ENCODE measurements around the gene MAPK10.
A peak's percentile ranks its signal among the peaks of the same experiment; 100 is the strongest.
"Not testable (repeated sequence)": the region's sequence is repeated elsewhere in the genome, so short reads cannot be mapped to it uniquely, and the experiment has no call there.

The MAPK10 gene

DNA sequence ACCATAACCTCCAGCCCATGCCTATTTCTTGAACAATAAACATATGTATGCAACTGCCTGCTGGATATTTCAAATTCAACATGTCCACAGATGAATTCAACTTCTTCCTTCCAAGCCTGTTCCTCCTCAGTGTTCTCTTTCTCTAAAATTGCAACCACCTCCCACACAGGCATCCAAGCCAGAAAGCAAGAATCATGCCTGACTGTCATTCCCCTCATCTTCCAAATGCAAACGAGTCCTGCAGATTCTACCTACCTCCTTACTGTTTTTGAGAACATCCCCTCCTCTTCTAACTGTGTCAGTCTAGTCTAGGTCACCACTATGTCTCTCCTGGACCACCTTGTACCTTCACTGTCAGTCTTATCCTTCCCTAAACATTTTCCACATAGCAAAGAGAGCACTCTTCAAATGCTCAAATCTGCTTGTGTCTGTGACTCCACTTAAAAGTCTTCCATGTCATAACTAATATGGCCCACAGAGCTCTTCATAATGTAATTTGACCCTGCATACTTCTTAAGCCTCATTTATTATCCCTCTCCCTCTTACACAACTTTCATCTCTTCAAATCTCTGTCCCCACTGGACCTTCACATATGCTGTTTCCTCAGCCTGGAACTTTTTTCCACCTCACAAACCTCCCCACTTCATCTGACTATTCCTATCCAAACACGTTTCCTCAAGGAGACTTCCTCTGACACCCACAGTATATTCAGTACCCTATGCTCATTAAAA, 25.7 kb downstream of the MAPK10 start:
- no peak for DNase-seq

DNA sequence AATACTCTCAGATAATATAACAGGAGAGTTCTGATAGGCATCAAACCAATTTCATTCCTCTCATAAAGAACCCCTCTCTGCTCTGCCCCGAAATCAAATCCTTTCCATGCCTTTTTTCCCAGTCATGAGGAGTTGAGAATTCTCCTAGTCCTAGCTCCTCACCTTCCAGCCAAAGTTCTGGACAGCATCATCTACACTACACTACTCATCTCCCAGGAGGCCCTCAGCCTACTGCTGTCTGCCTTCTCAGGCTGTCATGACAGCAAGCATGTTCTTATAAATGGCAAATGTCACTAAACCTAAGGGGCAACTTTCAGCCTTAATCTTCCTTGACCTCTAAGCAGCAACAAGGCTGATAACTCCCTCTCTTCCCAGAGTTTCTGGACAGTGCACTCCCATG, 26.6 kb downstream of the MAPK10 start:
- DNase-seq, result no peak

DNA sequence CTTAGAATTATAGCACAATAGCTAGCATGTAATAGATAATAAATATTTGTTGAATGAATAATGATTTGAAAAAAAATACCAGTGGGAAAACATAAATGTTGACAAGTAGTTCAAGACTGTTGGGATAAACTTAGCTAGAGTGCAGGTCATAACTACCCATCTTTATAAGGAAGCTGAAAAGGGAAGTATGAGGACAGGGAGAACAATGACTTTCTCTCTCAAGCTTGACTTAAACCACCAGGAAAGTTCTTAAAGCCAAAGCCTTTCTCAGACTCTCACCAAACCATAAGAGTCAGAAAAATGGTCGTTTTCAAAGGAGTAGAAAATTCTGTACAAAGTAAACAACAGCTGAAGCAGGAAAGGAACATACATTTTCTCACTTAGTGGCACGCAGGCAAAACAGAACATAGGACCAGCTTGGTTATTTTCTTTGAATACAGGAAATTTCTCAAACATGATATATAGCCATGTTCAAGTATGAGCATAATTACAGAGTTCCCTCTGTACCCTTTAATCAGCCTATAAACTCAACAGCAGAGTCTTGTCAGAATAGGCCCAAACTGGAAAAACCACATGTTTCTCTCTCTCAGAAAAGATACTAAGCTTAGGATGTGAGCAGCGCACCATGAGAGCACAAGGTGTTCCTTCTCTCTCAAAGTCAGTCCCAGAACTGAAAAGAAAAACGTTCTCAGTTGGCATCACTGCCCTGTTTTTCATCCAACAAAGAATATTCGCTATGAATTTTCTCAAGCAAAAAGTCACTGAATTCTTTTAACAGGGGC, 28.7 kb downstream of the MAPK10 start:
- DNase-seq, result peak; percentile 10 to 11

DNA sequence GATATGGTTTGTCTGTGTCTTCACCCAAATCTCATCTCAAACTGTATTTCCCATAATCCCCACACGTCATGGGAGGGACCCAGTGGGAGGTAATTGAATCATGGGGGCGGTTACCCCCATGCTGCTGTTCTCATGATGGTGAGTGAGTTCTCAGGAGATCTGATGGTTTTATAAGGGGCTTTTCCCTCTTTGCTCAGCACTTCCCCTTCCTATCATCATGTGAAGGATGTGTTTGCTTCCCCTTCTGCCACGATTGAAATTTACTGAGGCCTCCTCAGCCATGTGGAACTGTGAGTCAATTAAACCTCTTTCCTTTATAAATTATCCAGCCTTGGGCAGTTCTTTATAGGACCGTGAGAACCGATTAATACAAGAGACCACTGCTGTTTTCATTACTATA, 29.4 kb downstream of the MAPK10 start:
- not testable (repeated sequence) for DNase-seq

DNA sequence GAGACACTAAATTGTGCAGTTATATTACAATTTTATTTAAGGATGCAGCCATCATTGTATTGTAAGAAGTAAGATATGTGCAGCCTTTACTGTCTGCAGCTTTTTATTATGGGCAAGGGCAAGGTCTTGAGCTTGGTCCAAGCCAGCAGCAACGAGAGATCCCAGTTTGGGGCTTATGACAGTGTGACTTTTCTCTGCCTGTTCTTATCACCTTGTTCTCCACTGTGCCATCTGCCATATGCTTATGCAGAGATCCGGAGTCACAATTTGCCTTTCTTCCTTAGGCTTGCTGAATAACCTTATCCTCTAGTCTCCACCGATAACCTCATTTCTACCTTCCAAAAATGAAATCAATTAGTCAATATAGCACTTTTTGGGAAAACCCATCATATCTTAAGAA, 30.4 kb downstream of the MAPK10 start:
- DNase-seq, result no peak

DNA sequence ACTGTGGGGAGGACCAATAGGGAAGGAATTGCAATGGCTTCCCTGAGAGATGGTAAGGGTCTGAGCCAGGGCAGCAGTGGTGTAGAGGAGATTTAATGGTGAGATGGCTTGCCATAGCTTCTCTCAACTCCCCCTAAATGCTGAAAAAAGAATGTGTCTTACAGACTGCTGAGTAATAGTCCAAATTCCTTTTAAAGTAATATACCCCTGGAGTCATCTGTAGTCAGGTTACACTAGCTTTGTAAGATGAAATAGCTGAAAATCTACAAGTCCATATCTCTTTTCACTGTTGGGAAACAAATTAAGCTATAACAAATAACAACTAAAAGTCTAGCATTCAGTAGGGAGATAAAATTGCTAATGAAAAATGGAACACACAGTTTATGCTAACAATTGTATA, 33.5 kb downstream of the MAPK10 start:
- no peak for DNase-seq

DNA sequence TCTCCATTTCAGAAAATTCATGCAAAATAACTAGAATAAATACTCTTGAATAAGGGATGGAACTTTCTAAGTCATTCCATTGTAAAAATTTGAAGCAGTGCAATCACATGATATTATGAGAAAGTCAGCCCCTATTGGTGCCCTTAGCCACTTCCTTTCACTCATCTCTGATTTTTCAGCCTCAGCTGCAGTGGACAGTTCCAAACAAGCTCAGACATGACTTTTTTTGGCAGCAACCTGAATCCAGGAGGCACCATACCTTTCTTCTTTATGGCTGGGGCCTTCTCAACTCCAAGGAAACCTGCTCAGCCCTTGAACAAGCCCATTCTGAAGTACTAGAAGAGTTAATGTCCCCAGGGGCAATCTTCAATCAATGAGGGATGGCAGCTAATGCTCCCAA, 40.5 kb downstream of the MAPK10 start:
- no peak for DNase-seq

DNA sequence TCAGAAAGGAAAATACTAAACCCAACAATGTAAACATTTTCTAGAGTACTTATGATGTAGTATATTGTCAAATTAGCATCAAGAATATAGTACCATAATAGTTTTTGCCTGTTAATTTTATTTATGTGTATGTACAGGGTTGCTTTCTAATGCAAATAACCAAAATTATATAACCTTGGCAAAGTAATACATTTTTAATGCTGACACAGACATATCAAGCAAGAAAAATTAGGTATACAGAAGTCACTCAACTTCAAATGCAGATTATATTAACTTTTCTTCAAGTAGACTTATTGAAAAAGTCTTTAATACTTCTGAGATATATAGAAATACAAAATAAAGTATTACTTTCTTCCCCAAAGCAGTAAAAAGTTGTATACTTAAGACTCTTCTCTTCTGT, 44.3 kb downstream of the MAPK10 start:
- no peak for DNase-seq

DNA sequence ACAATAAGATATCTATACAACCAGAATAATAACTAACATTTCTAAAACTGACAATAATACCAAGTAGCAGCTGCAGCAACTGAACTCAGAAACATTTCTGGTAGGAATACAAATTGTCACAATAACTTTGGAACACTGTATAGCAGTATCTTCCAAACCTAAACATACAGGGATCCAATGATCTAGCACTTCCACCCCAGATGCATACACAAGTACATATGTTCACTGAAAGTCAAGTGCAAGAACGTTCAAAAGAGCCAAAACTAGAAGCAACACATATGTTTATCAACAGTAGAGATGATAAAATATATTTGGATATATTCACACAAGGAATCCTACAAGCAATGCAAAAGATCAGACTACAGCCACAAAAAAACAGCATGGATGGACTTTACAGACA, 46.2 kb downstream of the MAPK10 start:
- no peak for DNase-seq

DNA sequence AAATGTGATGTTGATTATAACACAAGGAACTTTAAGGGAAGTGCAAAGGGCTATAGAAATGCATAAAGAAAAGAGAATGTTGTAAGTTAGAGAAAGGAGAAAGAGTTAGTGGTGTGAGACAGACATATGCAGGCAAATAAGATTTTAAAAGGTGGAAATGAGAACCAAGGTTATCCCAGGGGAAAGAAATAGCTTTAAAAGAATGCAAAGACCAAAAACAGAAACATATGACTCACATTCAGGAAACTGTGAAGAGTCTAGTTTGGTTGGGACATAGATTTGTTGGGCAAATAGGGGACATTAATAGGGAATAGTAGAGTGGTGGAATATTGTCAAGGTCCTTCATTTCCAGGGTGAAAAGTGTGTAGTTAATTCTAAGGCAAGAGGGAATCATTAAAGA, 52.4 kb downstream of the MAPK10 start:
- DNase-seq, result no peak

DNA sequence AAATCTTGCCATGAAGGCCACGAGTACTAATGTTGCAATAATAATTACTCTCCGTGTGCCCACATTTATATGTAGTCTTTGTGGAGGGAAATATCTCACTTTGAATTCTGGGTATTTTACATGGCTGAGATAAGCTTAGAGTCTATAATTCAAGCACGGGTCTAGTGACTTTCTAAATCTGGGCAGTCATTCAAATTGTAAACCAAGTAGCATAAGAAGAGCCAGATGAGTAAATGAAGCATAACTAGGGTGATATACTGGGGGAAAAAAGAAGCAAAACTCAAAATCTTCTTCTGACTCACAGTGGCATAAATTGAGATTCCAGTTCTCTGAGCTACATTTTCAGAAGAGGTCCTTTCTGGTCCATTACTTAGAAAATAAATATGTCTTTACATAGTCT, 53.0 kb downstream of the MAPK10 start:
- no peak for DNase-seq

DNA sequence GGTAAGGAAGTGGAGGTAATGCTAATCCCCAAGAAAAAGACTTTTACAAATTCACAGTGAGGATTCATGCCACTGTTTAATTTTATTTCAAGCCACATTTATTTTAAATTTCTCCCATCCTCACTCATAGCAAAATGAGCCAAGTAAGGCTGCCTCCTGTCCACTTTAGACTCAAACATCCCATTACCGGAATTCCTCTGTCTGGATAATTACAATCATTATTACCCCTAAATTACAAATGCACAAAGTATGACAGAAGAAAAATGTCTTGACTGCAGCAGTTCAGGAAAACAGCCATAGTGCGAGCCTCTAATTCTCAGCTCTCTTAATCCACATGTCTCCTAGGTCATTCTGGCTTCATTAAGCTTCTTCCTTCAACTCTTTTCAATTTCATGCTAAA, 57.0 kb downstream of the MAPK10 start:
- DNase-seq, result no peak

DNA sequence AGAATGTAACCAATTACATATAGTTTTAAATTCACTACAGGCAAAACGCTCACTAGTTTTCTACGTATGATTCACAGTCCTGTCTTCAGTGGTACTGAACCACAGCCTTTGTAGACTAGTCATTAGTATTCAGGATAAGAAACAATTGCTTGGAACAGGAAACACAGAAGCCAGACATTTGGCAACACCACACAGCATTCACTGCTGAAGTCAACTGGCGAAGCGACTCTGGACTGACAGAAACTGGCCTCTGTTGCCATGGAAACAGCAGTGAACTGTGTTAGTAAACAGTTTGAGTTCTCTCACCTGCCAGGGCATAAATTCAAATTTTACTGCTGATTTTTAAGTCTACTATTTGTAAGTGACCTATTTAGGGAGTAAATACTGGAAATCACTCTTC, 57.6 kb downstream of the MAPK10 start:
- no peak for DNase-seq

DNA sequence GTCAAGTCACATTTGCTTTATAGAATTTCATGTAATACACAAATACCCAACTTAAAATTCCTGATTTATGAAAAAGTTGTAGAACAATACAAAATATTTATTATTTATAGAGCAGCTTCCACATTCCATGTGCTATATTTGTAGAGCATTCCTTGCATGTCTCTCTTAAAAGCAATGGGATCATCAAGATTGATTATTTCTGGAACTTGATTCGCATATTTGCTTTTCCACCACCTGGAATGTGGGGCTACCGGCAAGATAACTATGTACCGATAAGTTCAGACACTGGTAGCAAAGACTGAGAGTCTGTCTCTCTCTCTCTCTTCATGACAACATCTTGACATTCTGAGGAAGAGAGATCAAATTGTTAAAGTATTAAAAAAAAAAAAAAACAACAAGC, 59.3 kb downstream of the MAPK10 start:
- DNase-seq, result no peak

DNA sequence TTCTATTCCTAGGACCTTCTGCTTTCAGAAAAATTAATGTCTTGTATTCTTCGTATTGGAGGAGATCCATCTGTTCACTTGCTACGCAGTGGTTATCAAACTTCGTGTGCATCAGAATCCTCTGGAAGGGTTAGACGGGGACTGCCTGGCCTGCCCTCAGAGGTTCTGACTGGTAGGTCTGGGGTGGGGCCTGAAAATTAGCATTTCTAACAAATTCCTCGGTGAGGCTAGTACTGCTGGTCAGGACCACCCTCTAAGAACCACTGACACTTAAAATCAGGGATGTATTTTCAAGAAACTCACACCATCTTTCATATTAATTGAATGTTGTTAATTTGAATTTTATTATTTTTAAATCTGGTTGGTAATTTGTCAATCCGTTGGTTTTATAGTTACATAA, 63.0 kb downstream of the MAPK10 start:
- DNase-seq, result no peak

DNA sequence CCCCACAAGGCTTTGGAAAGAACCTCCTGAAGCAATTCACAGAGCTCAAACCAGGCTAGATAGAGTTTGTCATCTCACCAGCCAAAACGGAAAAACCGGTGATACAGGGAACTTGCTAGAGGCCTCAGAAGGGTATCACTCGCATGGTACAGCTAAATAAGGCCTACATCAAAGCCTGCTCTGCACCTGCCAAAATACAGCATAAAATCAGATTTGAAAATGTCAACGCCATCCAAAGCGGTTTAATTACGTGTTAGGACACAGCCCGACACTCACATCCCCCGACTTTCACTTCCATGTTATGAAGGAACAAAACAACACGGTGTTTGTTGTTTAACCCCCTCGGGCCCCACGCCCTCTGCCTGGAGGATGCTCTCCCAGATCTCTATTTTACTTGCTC, 65.0 kb downstream of the MAPK10 start:
- no peak for DNase-seq

DNA sequence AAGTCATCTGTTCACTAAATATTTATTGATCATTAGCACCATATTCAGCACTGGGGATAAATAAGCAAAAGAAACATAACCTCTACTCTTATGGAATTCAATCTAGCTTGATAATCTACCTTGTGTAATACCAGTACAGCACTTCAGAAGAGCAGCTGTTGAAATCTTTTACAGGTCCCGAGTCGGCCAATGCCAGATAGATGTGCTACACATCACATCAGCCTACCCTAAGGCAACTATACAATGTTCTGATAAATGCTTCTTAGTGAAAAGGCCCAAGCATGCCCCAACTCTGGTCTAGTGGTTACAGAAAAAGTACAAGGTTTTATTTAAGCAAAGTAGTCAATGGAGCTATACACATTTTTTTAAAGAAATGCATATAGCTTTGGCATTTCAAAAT, 68.7 kb downstream of the MAPK10 start:
- no peak for DNase-seq

DNA sequence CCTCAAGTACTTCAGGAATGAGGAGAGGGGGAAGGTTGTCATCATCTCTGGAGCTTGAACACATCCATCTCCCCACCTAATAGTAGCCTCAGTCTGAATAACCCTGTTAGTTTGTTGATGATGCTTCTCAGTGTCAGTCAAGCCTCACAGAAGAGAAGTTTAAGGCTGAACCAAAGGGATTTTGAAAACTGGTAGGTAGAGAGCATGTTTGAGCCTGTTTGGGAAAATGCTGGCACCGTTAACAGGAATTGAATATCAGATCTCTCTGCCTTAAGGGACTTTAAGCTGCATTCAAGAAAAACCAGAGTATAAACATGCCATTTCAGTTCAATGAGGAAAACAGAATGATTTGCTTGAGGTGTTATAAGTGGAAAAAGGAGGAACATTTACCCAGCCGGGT, 73.1 kb downstream of the MAPK10 start:
- no peak for DNase-seq

DNA sequence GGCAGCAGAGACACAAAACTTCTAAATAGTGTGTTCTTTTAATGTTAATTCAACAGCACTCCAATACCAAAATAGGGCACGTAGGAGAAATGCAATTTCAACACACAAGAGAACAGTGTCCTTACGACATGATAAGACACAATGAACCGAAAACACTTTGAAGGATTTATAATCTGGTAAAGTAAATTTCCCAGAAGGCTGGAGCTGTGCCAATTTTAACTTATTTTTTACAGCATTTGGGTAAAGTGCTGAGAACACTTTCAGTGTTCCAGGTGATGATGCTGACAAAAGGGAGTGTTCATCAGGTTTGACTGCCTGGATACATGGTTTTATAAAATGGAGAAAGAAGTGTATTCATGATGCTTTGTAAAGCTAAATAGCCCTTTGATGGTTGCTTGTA, 76.5 kb downstream of the MAPK10 start:
- no peak for DNase-seq

DNA sequence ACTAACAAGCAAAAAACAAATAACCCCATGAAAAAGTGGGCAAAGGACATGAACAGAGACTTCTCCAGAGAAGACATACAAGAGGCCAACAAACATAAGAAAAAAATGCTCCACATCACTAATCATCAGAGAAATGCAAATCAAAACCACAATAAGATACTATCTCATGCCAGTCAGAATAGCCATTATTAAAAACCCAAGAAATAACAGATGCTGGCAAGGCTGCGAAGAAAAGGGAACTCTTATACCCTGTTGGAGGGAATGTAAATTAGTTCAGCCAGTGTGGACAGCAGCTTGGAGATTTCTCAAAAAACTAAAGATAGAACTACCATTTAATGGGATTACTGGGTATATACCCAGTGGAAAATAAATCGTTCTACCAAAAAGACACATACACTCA, 79.6 kb downstream of the MAPK10 start:
- DNase-seq, result no peak

DNA sequence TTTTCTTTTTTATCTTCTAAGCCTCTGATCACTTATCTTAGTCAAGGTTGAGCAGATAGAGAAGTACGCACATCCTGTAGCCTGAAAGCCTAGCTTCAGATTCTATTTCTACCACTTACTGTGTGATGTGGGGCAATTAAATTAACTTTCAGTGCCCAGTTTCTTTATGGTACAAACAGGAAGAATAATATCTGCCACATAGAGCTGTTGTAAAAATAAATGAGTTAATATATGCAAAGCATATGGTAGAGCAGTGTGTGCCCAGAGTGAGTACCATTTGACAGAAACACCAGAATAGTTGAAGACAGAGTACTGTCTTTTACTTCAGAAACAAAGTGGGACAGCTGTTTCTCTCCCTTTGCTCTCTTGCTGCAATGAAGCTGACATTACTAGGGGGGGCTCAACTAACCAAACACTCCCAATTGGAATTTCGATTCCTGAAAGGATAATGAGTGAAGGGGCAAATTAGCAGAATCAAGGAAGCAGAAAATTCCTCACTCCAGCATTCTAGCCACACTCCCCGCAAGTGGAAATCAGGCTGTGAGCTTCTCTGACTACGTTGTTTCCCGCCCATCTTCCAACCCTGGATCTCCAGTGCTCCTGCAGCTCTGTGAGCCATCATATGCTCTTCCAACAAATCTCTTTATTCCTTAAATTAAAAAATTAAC, 80.4 kb downstream of the MAPK10 start:
- no peak for DNase-seq

DNA sequence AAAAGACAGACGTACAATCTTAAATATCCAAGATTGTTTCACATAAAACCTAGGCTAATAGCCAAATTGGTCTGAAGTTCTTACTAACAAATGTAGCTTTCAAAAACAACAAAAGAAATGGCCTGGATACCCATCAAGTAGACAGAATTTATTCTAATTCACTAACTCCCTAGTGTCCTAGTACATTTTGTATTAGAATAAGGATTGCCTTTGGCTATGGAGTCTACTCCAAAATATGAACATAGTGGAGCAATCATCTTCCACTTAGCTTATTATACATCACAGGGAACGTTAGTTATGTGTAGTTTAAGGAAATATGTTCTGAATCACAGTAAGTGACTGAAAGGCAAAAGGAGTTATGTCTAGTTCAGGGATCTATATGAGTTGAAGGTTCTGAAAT, 81.7 kb downstream of the MAPK10 start:
- DNase-seq, result no peak

DNA sequence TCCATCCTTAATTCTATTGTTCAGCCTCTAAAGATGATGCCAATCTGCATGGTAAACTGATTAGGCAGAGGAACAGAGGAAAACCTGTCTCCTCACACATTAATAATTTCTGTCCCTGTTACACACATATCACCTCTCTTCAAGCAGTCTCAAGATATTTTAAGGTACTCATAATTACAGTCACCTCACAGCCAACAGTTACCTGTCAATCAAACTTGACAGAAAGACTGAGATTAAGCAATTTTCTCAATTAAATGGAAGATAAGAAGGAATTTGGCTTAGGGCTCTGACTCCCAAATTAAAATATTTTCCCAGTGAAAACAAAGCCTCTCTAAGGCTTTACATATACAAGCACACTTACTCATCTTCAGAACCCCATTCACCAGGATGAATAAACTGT, 85.2 kb downstream of the MAPK10 start:
- DNase-seq, result no peak

DNA sequence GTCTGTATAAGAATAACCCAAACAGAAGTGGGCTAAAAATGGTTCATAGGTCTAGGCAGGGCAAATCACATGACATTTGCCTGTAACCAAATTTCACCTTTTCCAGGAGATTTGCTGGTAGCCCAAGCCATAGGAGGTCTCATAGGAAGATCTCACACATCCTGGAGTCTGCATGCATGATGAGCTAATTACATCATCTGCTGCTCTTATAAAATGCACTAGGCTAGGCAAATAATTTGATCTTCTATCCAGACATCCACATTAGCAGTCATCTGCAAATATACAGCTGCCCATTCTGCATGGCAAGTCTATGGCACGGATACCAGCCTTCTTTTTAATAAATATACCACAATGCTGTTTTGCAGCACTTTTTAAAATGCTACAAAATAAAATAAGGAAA, 87.2 kb downstream of the MAPK10 start:
- DNase-seq, result no peak
